ENCODE measurements around the gene APOC4. TPM values are rescaled to one million over a fixed set of nuclear protein-coding genes. Genes with fewer than 3 reads are reported as not detected.
"Not testable (repeated sequence)": the region's sequence is repeated elsewhere in the genome, so short reads cannot be mapped to it uniquely, and the experiment has no call there.

The APOC4 gene
- total RNA-seq, 1 donor from 2014 or later = not detected

DNA sequence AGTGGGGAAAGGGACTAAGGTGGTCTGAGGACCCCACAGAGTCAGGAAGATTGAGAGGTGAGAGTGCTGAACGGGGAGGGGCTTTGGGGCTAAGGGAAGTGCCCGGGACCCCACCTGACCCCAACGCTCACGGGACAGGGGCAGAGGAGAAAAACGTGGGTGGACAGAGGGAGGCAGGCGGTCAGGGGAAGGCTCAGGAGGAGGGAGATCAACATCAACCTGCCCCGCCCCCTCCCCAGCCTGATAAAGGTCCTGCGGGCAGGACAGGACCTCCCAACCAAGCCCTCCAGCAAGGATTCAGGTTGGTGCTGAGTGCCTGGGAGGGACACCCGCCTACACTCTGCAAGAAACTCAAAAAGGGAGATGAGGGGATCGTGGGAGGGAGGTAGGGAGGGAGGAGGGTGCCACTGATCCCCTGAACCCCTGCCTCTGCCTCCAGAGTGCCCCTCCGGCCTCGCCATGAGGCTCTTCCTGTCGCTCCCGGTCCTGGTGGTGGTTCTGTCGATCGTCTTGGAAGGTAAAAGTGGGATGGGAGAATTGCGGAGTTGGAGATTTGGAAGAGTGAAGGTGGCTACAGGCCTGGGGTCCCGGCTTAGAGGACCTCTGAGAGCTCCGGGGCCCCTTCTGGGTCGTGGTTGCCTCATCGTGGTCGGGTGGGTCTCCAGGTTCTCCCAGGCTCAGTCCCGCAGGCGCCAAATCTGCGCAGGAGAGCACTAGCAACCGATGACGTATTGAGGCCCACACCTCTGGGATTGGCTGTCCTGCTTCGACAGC is 27.4 kb upstream of the APOC4 start, which contains the start of gene APOC1:
Gene APOC1 (plus strand): TSS at position 176 of the 774 bp plus-strand sequence. CDS start 284 bp downstream, at position 460.
- peak; percentile 90 for DNase-seq (ENCODE audit: low read depth)

DNA sequence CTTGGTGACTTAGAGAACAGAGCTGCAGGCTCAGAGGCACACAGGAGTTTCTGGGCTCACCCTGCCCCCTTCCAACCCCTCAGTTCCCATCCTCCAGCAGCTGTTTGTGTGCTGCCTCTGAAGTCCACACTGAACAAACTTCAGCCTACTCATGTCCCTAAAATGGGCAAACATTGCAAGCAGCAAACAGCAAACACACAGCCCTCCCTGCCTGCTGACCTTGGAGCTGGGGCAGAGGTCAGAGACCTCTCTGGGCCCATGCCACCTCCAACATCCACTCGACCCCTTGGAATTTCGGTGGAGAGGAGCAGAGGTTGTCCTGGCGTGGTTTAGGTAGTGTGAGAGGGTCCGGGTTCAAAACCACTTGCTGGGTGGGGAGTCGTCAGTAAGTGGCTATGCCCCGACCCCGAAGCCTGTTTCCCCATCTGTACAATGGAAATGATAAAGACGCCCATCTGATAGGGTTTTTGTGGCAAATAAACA is 17.8 kb upstream of the APOC4 start:
- peak; percentile 64 for DNase-seq (ENCODE audit: low read depth)

DNA sequence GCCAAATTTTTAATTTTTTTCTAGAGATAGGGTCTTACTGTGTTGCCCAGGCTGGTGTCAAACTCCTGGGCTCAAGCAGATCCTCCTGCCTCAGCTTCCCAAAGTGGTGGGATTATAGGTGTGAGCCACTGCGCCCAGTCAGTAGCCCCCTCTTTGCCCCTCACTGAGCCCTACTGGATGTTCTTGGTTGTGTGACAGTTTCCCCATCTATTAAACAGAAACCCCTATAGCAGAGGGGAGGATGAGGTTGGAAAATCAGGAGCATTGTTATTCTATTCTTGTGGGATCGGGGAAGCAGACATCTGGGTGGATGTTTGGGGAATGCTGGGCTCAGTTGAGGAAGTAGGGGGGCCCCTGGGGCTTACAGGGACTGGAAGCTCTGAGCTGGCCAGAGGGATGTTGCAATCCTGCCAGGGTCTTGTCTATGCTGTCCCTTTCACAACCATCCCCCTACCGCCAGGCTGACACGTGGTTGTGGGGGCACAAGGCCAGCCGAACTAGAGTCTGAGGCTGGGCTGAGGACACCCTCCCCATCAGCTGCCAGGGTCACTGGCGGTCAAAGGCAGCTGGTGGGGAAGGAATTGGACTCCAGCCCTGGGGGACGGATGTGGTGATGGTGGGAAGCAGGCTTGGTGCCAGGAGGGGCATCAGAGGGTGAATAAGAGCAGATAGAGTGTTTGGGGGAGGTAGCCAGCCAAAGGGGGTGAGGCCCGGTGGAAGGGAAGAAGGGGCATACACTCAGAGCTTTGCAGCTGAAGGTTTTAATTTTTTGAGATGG is 16.7 kb upstream of the APOC4 start:
- peak; percentile 98 for DNase-seq (ENCODE audit: low read depth)

DNA sequence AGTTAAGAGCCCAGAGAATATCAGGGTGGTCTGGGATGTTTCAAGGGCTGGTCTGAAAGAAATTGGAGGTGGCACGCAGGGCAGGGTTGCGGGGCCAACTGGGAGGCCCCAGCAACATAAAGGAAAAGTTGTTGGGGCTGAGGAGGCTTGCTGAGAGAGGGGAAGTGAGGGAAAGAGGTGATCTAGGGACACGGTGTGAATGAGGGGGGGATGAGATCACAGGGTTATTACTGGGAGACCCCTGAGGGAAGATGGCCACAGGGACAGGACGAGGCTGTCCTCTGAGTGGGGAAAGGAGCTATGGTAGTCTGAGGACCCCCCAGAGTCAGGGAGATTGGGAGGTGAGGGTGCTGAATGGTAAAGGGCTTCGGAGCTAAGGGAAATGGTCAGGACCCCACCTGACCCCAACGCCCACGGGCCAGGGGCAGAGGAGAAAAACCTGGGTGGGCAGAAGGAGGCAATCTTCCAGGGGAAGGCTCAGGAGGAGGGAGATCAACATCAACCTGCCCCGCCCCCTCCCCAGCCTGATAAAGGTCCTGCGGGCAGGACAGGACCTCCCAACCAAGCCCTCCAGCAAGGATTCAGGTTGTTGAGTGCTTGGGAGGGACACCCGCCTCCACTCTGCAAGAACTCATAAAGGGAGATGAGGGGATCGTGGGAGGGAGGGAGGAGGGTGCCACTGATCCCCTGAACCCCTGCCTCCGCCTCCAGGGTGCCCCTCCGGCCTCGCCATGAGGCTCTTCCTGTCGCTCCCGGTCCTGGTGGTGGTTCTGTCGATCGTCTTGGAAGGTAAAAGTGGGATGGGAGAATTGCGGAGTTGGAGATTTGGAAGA is 15.6 kb upstream of the APOC4 start:
- DNase-seq (ENCODE audit: low read depth) = not testable (repeated sequence)

DNA sequence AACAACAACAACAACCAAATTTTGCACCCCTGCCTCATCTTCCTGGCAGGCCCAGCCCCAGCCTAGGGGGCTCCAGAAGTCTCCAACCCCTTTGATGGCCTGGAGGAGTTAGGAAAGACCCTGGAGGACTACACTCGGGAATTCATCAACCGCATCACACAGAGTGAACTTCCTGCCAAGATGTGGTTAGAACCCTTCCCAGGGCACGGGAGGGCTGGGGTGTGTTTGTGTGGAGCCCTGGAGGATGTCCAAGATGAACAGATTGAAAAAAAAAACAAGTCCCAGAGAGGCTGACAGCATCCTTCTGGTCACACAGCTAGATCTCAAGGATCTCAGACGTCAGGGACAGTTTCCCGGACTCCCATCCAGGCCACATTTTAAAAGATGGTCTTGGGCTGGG is 14.3 kb upstream of the APOC4 start:
- DNase-seq (ENCODE audit: low read depth) = peak; percentile 87

DNA sequence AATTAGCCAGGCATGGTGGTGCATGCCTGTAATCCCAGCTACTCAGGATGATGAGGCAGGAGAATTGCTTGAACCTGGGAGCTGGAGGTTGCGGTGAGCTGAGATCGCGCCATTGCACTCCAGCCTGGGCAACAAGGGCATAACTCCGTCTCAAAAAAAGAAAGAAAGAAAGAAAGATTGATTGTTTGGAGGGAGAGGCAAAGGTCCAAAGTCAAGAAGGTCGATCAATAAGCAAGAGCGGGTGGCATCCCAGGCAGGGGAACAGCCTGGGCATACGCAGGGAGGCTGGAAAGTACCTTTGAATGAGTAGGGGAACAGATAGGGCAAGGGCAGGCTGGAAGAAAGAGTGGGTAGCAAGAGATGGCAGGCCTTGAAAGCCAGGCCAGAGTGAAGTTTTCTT is 11.9 kb upstream of the APOC4 start:
- no peak for DNase-seq (ENCODE audit: low read depth)

DNA sequence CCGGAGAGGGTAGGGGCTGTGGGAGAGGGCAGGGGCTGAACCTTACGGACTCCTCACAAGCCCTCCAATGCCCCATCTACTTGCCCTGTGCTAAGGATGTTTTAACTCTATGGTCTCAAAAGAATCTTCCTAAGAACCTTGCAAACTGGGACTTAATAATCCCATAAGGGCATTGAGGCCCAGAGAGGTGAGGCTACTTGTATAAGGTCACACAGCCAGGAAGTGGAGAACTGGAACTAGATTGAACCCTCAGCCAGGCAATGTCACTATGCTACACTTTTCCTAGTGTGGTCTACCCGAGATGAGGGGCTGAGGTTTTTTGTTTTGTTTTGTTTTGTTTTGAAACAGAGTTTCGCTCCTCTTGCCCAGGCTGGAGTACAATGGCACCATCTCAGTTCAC is 10.5 kb upstream of the APOC4 start:
- no peak for DNase-seq (ENCODE audit: low read depth)

DNA sequence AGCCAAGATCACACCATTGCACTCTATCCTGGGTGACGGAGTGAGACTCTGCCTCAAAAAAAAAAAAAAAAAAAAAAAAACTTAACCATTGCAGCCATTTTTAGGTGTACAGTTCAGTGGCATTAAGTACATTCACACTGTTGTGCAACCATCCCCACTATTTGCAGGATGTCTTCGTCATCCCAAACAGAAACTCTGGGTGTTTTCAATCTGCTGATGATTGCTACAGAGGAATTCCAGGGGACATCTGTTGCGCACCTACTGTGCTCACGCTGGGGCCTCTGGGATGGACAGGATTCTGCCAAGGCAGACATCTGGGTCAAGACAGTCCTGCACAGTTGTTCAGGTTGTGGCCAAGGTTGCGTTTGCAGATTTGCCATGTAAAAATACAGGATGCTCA is 2.4 kb upstream of the APOC4 start:
- DNase-seq (ENCODE audit: low read depth) = no peak

DNA sequence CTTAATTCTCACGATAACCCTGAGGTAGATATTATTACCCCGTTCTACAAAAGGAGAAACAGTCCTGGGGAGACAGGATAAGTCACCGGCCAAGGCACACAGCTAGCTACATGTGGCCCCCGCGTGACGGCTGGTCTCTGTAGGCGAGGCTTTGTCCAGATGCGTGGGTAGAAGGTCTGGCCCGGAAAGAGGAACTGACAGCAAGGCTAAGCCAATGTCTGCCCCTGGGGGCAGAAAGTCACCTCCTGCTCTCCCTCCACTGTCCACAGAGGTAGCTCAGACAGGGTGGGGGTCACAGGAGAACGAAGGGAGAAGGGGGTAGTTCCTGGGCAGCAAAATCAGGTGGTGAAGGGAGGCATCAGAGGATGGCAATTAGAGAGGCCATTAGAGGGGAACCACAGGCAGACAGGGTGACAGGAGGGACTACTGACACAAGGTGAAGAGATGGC is 1.8 kb downstream of the APOC4 start:
- no peak for DNase-seq (ENCODE audit: low read depth)

DNA sequence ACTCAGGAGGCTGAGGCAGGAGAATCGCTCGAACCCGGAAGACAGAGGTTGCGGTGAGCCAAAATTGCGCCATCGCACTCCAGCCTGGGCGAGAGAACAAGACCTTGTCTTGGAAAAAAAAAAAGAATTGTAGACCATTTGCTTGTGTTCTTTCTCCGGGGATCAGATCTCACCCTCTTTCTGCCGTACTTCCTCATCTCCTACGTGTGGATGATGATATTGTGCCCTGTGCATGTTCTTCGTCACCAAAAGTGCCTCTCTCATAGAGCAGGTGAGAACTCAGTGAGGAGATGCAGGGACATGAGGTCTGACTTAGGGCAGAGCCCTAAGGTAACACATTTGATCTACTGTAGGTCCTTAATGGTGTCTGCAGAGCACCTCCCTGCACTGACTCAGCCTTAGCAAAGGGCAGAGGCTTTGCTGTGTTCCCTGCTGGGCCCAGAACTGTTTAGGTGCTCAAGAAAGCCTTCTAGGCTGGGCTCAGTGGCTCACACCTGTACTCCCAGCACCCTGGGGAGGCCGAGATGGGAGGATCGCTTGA is 5.1 kb downstream of the APOC4 start:
- no peak for DNase-seq (ENCODE audit: low read depth)

DNA sequence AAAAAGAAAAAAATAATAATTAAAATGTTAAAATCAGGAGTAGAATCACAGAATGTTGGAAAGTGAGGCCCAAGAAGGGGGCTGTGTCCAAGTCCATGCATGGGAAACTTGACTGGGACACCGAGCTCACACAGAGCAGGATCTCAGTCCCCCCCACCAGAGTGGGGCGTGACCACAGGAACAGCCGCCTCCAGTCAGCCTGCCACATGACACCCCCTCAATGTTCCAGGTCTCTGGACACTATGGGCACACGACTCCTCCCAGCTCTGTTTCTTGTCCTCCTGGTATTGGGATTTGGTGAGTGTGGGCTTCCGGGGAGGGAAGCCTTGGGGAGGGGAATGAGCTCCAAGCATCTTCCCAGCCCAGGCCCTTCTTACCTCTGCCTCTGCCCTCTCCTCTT is 6.2 kb downstream of the APOC4 start:
- DNase-seq (ENCODE audit: low read depth) = no peak

DNA sequence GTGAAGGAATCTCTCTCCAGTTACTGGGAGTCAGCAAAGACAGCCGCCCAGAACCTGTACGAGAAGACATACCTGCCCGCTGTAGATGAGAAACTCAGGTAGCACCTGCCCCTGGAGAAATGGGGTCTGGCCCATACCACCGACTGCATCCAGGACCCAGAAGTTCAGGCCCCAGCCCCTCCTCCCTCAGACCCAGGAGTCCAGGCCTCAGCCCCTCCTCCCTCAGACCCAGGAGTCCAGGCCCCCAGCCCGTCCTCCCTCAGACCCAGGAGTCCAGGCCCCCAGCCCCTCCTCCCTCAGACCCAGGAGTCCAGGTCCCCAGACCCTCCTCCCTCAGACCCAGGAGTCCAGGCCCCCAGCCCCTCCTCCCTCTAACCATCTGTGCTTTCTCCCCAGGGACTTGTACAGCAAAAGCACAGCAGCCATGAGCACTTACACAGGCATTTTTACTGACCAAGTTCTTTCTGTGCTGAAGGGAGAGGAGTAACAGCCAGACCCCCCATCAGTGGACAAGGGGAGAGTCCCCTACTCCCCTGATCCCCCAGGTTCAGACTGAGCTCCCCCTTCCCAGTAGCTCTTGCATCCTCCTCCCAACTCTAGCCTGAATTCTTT is 6.8 kb downstream of the APOC4 start:
- DNase-seq (ENCODE audit: low read depth) = peak; percentile 70

DNA sequence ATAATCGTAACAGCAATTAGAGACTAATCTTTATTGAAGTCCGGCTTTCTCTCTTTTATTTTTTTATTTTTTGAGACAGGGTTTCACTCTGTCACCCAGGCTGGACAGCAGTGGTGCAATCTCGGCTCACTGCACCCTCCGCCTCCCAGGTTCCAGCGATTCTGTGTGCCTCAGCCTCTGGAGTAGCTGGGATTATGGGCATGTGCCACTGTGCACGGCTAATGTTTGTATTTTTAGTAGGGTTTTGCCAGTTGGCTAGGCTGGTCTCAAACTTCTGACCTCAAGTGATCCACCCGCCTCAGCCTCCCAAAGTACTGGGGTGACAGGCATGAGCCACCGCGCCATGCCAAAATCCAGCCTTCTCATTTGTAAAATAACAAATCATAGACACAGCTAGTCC is 7.5 kb downstream of the APOC4 start:
- peak; percentile 46 for DNase-seq (ENCODE audit: low read depth)

DNA sequence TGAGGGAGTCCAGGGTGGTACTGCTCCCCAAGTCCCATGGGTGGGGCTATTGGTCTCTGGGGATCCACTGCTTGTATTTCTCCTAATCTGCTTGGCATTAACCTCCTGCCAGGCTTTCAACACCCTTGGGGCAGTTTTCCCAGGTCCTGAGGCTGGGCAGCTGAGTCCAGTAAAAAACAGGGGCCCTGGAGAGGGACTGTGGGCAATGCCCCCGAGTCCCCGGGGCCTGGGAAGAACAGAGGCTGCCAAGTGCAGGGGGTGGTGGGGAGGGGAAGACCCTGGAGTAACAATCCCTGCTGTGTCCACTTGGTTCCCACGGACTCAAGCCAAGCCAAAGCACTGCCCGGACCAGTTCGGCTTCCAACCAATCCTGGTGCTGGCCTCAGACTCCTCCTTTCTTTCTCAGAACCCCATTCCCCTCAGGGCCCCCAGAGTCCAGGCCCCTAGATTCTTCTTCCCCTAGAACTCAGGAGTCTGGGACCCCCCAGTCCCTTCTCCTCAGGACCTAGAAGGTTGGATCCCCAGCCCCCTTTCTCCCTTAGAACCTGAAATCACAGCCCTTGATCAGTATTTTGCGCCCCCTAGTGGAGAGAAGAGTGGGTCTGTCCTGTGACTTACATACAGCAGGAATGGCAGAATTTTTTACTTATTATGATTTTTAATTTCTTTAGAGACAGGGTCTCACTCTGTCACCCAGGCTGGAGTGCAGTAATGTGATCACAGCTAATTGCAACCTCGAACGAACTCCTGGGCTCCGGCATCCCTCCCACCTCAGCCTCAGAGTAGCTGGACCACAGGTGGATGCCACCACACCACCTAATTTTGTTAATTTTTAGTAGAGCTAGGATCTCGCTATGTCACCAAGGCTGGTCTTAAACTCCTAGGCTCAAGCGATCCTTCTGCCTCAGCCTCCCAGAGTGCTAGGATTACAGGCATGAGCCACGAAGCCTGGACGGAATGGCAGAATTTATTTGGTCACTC is 9.4 kb downstream of the APOC4 start:
- peak; percentile 86 for DNase-seq (ENCODE audit: low read depth)

DNA sequence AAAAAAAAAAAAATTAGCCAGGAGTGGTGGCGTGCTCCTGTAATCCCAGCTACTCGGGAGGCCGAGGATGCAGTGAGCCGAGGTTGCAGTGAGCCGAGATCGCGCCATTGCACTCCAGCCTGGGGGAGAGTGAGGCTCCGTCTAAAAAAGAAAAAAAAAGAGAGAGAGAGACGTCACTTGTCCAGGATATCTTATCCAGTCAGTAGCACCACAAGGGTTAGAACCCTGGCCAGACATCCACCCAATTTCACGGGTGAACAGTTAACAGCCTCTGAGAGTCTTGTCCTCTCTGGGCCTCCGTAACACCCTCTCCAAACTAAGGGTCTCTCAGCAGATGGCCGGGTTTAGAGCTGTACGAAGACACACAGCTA is 12.2 kb downstream of the APOC4 start:
- DNase-seq (ENCODE audit: low read depth) = no peak

DNA sequence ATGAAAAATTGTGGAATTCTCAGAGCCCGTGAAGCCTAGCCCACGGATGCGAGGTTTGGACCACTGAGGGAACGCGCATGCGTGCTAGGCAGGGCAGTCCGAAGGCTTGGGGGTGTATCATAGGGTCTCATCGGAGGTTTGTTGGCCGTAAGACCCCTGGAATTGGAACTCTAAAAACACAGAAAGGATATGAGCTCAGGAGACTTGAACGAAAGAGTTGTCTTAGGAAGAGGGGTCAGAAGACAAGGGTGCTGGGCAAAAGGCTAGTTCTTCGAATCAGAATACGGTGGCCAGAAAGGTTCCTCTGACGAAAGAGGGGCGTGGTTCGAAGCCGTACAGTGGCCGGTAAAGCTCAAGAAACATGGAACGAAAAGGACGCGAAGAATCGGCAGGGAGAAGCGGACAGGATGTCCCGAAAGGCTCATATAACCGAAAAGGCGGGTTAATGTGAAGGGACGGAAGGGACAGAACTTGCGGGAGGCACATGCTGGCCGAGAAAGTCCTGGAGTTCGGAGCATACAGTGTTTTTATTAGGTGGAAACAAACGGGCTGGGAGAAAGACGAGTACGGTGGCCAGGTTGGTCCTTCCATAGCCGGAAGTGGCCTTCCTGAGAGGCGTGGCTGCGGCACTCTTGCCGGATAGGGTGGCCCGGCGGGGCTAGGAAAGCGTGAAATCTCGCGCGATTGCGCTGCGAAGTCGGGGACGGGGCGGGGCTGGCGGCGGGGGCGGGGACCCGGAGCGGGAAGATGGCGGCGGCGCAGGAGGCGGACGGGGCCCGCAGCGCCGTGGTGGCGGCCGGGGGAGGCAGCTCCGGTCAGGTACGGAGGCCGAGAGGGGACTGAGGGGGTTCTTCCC is 12.8 kb downstream of the APOC4 start, which contains the start of gene CLPTM1:
Gene CLPTM1 (plus strand): TSS at position 732 of the 856 bp plus-strand sequence. CDS start 16 bp downstream, at position 748.
- DNase-seq (ENCODE audit: low read depth) = peak; percentile 97

DNA sequence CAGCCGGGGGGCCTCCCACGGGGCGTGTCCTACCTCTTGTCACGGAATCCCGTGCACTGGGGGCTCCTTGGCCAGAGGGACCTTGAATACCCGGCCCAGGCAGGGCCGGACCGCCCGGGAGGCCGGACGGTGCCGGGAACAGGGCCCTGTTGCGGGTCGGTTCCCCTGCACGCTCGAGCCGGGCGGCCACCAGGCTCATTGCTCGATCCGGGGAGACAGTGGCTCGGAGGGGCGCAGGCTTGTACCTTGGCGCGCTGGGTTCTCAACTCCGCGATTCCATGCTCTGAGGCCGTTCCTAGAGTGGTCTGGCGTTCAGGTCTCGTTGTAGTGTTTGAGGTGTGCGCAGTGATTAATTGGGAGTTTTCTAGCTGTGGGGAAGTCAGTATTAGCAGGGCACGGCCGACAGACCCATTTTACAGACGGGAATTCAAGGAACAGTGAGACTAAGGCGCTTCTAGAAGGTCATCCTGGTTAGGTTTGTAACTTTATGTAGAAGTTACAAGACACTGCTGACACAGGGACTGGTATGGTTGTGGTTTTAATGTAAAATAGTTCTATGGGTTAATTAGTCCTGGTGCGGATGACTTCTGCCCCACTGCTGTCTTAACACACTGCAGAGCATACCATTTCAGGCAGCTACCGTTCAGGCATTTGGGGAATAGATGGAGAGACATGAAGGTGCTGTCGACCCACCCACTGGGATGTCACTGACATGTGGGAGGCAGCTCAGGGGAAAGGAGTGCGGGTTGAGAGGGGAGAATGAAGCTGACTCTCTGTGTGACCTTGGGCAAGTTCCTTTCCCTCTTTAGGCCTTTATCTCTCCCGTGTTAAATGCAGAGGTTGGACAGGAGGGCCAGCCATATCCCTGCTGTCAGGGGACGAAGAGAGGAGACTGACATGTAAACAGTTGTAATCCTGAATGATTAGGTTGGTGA is 13.7 kb downstream of the APOC4 start:
- no peak for DNase-seq (ENCODE audit: low read depth)
